Sigmoid colon (tissue), 7 donors: ENCODE measurements around the gene NT5E. TPM values are rescaled to one million over a fixed set of nuclear protein-coding genes. Genes with fewer than 3 reads are reported as not detected.

Experiments used
- DNase-seq: peaks from one replicate; pipeline ENCODE4 v3.0.0-alpha.2; 2019
- H3K27ac ChIP-seq, 4 donors: fragments of 200-600 bp; sonication (generic); one replicate each; pipeline ENCODE4 v1.5.1; 2016 to 2019; ENCODE audit warnings: mild to moderate bottlenecking in 1 of 4
- H3K27me3 ChIP-seq, 3 donors: fragments of 200-600 bp; sonication (generic); one replicate each; pipeline ENCODE4 v1.5.1; 2019; ENCODE audit warnings: mild to moderate bottlenecking in 1 of 3
- H3K36me3 ChIP-seq, 4 donors: fragments of 200-600 bp; sonication (generic); one replicate each; pipeline ENCODE4 v1.5.1; 2016 to 2019
- H3K4me1 ChIP-seq, 4 donors: fragments of 200-600 bp; sonication (generic); one replicate each; pipeline ENCODE4 v1.5.1; 2017 to 2019
- H3K4me3 ChIP-seq, 4 donors: fragments of 200-600 bp; sonication (generic); one replicate each; pipeline ENCODE4 v1.5.1; 2017 to 2019; ENCODE audit warnings: mild to moderate bottlenecking in 2 of 4, moderate library complexity in 1 of 4
- H3K9me3 ChIP-seq, 4 donors: fragments of 200-600 bp in 3 of 4; sonication (generic) in 3 of 4; one replicate each; pipeline versions ENCODE4 v1.5.1 to v1.6.1; 2013 to 2019
- CTCF ChIP-seq, 4 experiments: fragments of 450-650 bp in 3 of 4; fragments of 200-600 bp in 1 of 4; IDR thresholded peaks; one replicate each; pipeline ENCODE4 v1.5.1; 2016 to 2019; ENCODE audit warnings: antibody characterized with exemption in 4 of 4, mild to moderate bottlenecking in 3 of 4, moderate library complexity in 2 of 4
- EP300 ChIP-seq, 4 donors: sonication (generic); formaldehyde crosslinking; IDR thresholded peaks; one replicate each; pipeline ENCODE4 v1.6.1; 2017; ENCODE audit warnings: antibody characterized with exemption in 4 of 4
- POLR2A ChIP-seq, 2 donors: fragments of 450-650 bp; IDR thresholded peaks; one replicate each; pipeline ENCODE4 v1.6.1; 2016; ENCODE audit warnings: antibody characterized with exemption in 2 of 2, mild to moderate bottlenecking in 2 of 2, moderate library complexity in 2 of 2
- POLR2AphosphoS5 ChIP-seq, 4 donors: sonication (generic); formaldehyde crosslinking; IDR thresholded peaks; one replicate each; pipeline ENCODE4 v1.6.1; 2017; ENCODE audit warnings: antibody characterized with exemption in 4 of 4
- WGBS, 2 donors: extraction: QIAGEN DNeasy Blood & Tissue Kit; methylation state at CpG; one replicate each; pipeline ENCODE4 v1.1.7; 2013; 5-methylcytosine and 5-hydroxymethylcytosine counted together
- intact Hi-C: fragments of 100-400 bp; cut with DNase I; formaldehyde crosslinking; loops from one replicate; pipeline ENCODE4 v1.15.1; 2023
- polyA plus RNA-seq, 3 donors: library from polyadenylated mRNA; stranded (reverse); fragments of 200-250 nt; gene quantifications; one replicate each; pipeline ENCODE4 v1.2.3, GENCODE V29; 2013
- total RNA-seq, 4 donors: library from RNA; depleted of rRNA; stranded (reverse); fragments of >200 nt; gene quantifications; one replicate each; pipeline ENCODE4 v1.1.0, GENCODE V29; 2016
- donor health status: healthy with polysubstance abuse.
- donor health status: Bipolar disorder and iron deficiency.
- donor health status: healthy.

Gene NT5E
- total and polyA plus RNA-seq, 7 donors: 4.6 to 70.3 (median 21.7) TPM

- TF ChIP-seq EP300 (IDR thresholded peaks at IDR 0.05): no peak
- TF ChIP-seq POLR2AphosphoS5 (IDR thresholded peaks at IDR 0.05): no peak
- no peak for TF ChIP-seq POLR2A (IDR thresholded peaks at IDR 0.05)
- TF ChIP-seq CTCF (IDR thresholded peaks at IDR 0.05): no peak
- Histone ChIP-seq H3K4me1 (no peaks in the 10 kb centered on the region), H3K27me3 (no peaks in the 10 kb centered on the region), H3K4me3 (no peak overlapping the region), H3K9me3 (no peaks in the 10 kb centered on the region), H3K27ac (no peak overlapping the region), H3K36me3 (no peaks in the 10 kb centered on the region)
- DNase-seq: no peak
- intact Hi-C loops: no loop called here
- WGBS, 2 donors: 37 to 75% methylated on average over 2 of the region's 2 CpGs
Observed at GRCh38 chr6:85405853-85406198, 44.1 kb upstream of the NT5E start.

- Histone ChIP-seq H3K9me3 (no peaks in the 10 kb centered on the region), H3K36me3 (no peaks in the 10 kb centered on the region), H3K27me3 (no peaks in the 10 kb centered on the region), H3K4me1 (no peaks in the 10 kb centered on the region), H3K4me3 (no peak overlapping the region), H3K27ac (no peak overlapping the region)
- TF ChIP-seq EP300 (IDR thresholded peaks at IDR 0.05) (no peak), CTCF (IDR thresholded peaks at IDR 0.05) (no peak), POLR2AphosphoS5 (IDR thresholded peaks at IDR 0.05) (no peak), POLR2A (IDR thresholded peaks at IDR 0.05) (no peak)
- DNase-seq: no peak
- 84 to 88% methylated on average over 5 of the region's 5 CpGs for WGBS, 2 donors
- intact Hi-C loops: no loop called here
Observed at GRCh38 chr6:85406641-85407075, 43.2 kb upstream of the NT5E start.

GRCh38 chr6:85408039-85408438 is 41.8 kb upstream of the NT5E start:
- Histone ChIP-seq H3K27me3 (no peaks in the 10 kb centered on the region), H3K27ac (no peak overlapping the region), H3K36me3 (no peaks in the 10 kb centered on the region), H3K4me1 (no peaks in the 10 kb centered on the region), H3K9me3 (no peaks in the 10 kb centered on the region), H3K4me3 (no peak overlapping the region)
- intact Hi-C loops: no loop called here
- TF ChIP-seq CTCF (IDR thresholded peaks at IDR 0.05): no peak
- TF ChIP-seq POLR2A (IDR thresholded peaks at IDR 0.05): no peak
- no peak for TF ChIP-seq POLR2AphosphoS5 (IDR thresholded peaks at IDR 0.05)
- no peak for TF ChIP-seq EP300 (IDR thresholded peaks at IDR 0.05)
- whole genome bisulfite sequencing, 2 donors: 83 to 94% methylated on average over 2 of the region's 2 CpGs
- no peak for DNase-seq

GRCh38 chr6:85412911-85413430 is 36.9 kb upstream of the NT5E start:
- peak overlapping the region in 1 of 4 donors; percentile 29 for H3K27ac ChIP-seq
- H3K27me3 ChIP-seq: no peaks in the 10 kb centered on the region
- no peak for TF ChIP-seq EP300 (IDR thresholded peaks at IDR 0.05)
- peak in 1 of 4 donors; percentile 39 for TF ChIP-seq POLR2AphosphoS5 (IDR thresholded peaks at IDR 0.05)
- no peak for TF ChIP-seq POLR2A (IDR thresholded peaks at IDR 0.05)
- TF ChIP-seq CTCF (IDR thresholded peaks at IDR 0.05): no peak
- intact Hi-C loops: no loop called here
- H3K4me1 ChIP-seq: no peaks in the 10 kb centered on the region
- H3K9me3 ChIP-seq: no peaks in the 10 kb centered on the region
- no peaks in the 10 kb centered on the region for H3K36me3 ChIP-seq
- no peak overlapping the region for H3K4me3 ChIP-seq
- no peak for DNase-seq

- intact Hi-C loops: no loop called here
- TF ChIP-seq POLR2AphosphoS5 (IDR thresholded peaks at IDR 0.05): peak in 2 of 4 donors; percentile 17 to 43
- no peak for TF ChIP-seq EP300 (IDR thresholded peaks at IDR 0.05)
- H3K27ac ChIP-seq: peak overlapping the region in 2 of 4 donors; percentile 23 to 42
- no peak for DNase-seq
- H3K9me3 ChIP-seq: no peaks in the 10 kb centered on the region
- H3K27me3 ChIP-seq: no peaks in the 10 kb centered on the region
- 15 to 69% methylated on average over 1 of the region's 1 CpG for WGBS, 2 donors
- no peaks in the 10 kb centered on the region for H3K36me3 ChIP-seq
- H3K4me1 ChIP-seq: no peaks in the 10 kb centered on the region
- no peak overlapping the region for H3K4me3 ChIP-seq
Observed at GRCh38 chr6:85416049-85416448, 33.8 kb upstream of the NT5E start.
